Caco-2 (cell line): ENCODE results near the gene PLEKHA8. TPM values are rescaled to one million over a fixed set of nuclear protein-coding genes. Genes with fewer than 3 reads are reported as not detected.

ENCODE experiments used
- BruUV-seq: library from RNA; stranded (reverse); fragments of 400-500 nt; replicated peaks from 2 replicates; lab custom pipeline; 2021; lab: Mats Ljungman, UMichigan
- CTCF ChIA-PET: fragments of 300-600 bp; sonication (Branson Sonifier 250); formaldehyde crosslinking; loops from one replicate; lab custom pipeline; 2022; ENCODE audit warnings: antibody characterized with exemption; lab: Charles Lee
- POLR2A ChIA-PET: fragments of 300-600 bp; sonication (Branson Sonifier 250); formaldehyde crosslinking; loops from one replicate; lab custom pipeline; 2022; ENCODE audit warnings: antibody characterized with exemption; lab: Charles Lee
- DNase-seq, 2 experiments: peaks; one replicate each; pipeline versions ENCODE4 v3.0.0 to v3.0.0-alpha.2; 2020 to 2022
- H3K27me3 ChIP-seq: replicated peaks from 2 replicates; pipeline ENCODE4 v1.6.0; 2011; ENCODE audit warnings: low read length; ENCODE audit not compliant: control insufficient read depth, insufficient read depth
- H3K36me3 ChIP-seq: 2 replicates; pipeline ENCODE4 v1.5.1; 2011; ENCODE audit warnings: low read length; ENCODE audit not compliant: control insufficient read depth, insufficient read depth
- H3K4me1 ChIP-seq: fragments of 250-450 bp; sonication (Bioruptor Pico); 2 replicates; pipeline ENCODE4 v1.5.1; 2020; ENCODE audit warnings: mild to moderate bottlenecking
- H3K4me3 ChIP-seq: 2 replicates; pipeline ENCODE4 v1.5.1; 2011; ENCODE audit warnings: low read depth, mild to moderate bottlenecking, control low read depth, low read length
- H3K9me3 ChIP-seq: fragments of 250-450 bp; sonication (Bioruptor Pico); 2 replicates; pipeline ENCODE4 v1.5.1; 2020; ENCODE audit warnings: mild to moderate bottlenecking, moderate library complexity
- H3K27ac Mint-ChIP-seq: one replicate; pipeline ENCODE4 v1.8.0; 2022; ENCODE audit warnings: mixed read lengths; ENCODE audit not compliant: unreplicated experiment
- H3K27me3 Mint-ChIP-seq: one replicate; pipeline ENCODE4 v1.8.0; 2022; ENCODE audit warnings: mixed read lengths; ENCODE audit not compliant: insufficient read depth, unreplicated experiment
- H3K36me3 Mint-ChIP-seq: one replicate; pipeline ENCODE4 v1.8.0; 2022; ENCODE audit warnings: mild to moderate bottlenecking, mixed read lengths; ENCODE audit not compliant: insufficient read depth, unreplicated experiment
- H3K4me1 Mint-ChIP-seq: one replicate; pipeline ENCODE4 v1.8.0; 2022; ENCODE audit warnings: low read depth, mixed read lengths; ENCODE audit not compliant: unreplicated experiment
- H3K4me3 Mint-ChIP-seq: one replicate; pipeline ENCODE4 v1.8.0; 2022; ENCODE audit warnings: mild to moderate bottlenecking, moderate library complexity, mixed read lengths; ENCODE audit not compliant: unreplicated experiment
- H3K9me3 Mint-ChIP-seq: one replicate; pipeline ENCODE4 v1.8.0; 2022; ENCODE audit warnings: mixed read lengths; ENCODE audit not compliant: unreplicated experiment
- intact Hi-C: fragments of 100-400 bp; cut with micrococcal nuclease; formaldehyde crosslinking; loops from one replicate; pipeline ENCODE4 v1.10.0; 2022; ENCODE audit not compliant: unreplicated experiment
- total RNA-seq: library from RNA; stranded (reverse); gene quantifications from 2 replicates; pipeline ENCODE4 v1.2.3, GENCODE V29; 2022
- TF ChIP-seq, protein P1 (sequence below), 2 experiments: fragments of 200-600 bp in 1 of 2; IDR thresholded peaks; 1 replicate in 1 of 2; 2 replicates in 1 of 2; pipeline versions ENCODE4 v1.5.1 to v1.8.0; 2011 to 2022; ENCODE audit warnings: antibody characterized with exemption in 1 of 2, control low read depth in 1 of 2, inconsistent platforms in 1 of 2, low read depth in 1 of 2, low read length in 1 of 2, mild to moderate bottlenecking in 1 of 2, moderate library complexity in 1 of 2; ENCODE audit not compliant: insufficient read depth in 1 of 2, severe bottlenecking in 1 of 2, unreplicated experiment in 1 of 2

The PLEKHA8 gene
- total RNA-seq, 1 experiment from 2014 or later = 32.5 TPM

DNA sequence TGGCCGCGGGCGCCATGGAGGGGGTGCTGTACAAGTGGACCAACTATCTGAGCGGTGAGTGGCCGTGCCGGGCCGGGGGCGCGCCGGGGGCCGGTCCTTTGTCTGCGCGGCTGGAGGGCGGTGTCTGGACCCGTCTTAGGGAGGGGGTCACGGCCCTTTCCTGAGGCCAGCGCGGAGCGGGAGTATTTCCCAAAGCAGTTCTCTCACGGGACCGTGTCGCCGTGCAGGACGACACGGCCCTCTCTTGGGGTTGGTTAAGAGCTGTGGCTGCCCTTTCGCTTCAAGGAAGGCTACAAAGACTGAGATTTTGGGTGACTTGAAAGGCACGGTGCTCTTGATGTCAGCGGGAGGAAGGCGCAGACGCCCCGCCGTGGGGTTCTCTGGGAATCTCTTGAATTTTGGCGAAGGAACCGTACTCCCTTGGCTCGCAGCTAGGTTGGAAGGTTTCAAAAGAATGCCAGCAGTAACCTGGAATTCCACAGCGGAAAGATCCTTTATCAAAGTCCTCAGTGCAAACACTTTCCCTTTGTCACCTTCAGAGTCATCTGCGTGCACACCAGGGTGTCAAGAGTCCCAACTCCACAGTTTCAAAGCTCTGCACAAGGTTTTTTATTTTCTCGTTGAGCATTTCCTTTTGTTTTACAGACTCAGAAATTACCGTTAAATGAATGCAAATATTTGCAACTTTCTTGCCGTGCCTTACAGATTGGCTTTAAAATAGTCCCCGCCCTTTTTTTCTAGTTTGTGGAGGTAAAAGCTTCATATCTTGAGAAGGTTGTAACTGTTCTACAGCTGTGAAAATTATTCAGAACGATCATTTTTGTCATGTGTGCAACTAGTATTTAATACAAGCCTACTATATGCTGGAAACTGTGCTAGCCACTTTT is 780 bp downstream of the PLEKHA8 start:
- peak in 1 of 2 experiments; percentile 72 for DNase-seq
- Mint-ChIP-seq H3K27me3 (no peaks in the 10 kb centered on the region), H3K4me1 (peaks cover 15% of the 10 kb centered on the region), H3K36me3 (peaks cover 17% of the 10 kb centered on the region), H3K27ac (peak overlapping the region; percentile 92), H3K9me3 (no peaks in the 10 kb centered on the region), H3K4me3 (no peak overlapping the region)
- no TSS peak for BruUV-seq
- peaks cover 8% of the 10 kb centered on the region for H3K4me1 ChIP-seq
- ChIA-PET POLR2A (interaction anchor here (1.2 kb wide), 1 partner anchor 41 kb away, joined by 4 read pairs; no protein-coding TSS in a partner anchor), CTCF (interaction anchor here (3.3 kb wide), 1 partner anchor 33 kb away, joined by 15 read pairs; no protein-coding TSS in a partner anchor)
- H3K27me3 ChIP-seq = no peaks in the 10 kb centered on the region
- no peaks in the 10 kb centered on the region for H3K36me3 ChIP-seq
- no peaks in the 10 kb centered on the region for H3K9me3 ChIP-seq
- TF ChIP-seq, protein P1, sequence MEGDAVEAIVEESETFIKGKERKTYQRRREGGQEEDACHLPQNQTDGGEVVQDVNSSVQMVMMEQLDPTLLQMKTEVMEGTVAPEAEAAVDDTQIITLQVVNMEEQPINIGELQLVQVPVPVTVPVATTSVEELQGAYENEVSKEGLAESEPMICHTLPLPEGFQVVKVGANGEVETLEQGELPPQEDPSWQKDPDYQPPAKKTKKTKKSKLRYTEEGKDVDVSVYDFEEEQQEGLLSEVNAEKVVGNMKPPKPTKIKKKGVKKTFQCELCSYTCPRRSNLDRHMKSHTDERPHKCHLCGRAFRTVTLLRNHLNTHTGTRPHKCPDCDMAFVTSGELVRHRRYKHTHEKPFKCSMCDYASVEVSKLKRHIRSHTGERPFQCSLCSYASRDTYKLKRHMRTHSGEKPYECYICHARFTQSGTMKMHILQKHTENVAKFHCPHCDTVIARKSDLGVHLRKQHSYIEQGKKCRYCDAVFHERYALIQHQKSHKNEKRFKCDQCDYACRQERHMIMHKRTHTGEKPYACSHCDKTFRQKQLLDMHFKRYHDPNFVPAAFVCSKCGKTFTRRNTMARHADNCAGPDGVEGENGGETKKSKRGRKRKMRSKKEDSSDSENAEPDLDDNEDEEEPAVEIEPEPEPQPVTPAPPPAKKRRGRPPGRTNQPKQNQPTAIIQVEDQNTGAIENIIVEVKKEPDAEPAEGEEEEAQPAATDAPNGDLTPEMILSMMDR (IDR thresholded peaks at IDR 0.05; ENCODE audit: insufficient read depth in 1 of 2, low read depth in 1 of 2, low read length in 1 of 2, severe bottlenecking in 1 of 2, unreplicated experiment in 1 of 2) = no peak
- intact Hi-C loops = no loop called here
- H3K4me3 ChIP-seq = peak overlapping the region; percentile 89

DNA sequence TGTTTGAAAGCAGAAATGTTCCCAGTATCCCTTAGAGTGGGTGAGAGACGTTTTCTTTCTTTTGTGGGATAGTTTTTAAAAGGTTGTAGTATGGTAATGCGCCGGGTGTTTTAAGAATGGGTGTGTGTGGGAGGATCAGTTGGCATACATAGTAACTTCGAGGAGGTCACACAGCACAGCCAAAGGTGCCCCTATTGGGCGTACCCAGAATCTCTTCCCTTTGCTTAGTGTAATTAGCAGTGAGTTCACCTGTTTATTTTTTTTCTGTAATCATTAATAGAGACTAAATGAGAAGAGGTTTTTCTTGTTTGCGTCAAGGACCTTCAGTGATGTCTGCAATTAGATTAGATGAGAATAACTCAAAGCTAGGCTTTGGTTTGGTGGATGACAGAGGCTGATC is 1.5 kb downstream of the PLEKHA8 start:
- BruUV-seq = TSS peak; percentile 41
- no peaks in the 10 kb centered on the region for H3K27me3 ChIP-seq
- POLR2A ChIA-PET = interaction anchor here (1.2 kb wide), 1 partner anchor 42 kb away, joined by 4 read pairs; no protein-coding TSS in a partner anchor
- peaks cover 24% of the 10 kb centered on the region for H3K36me3 Mint-ChIP-seq
- H3K4me1 ChIP-seq = peaks cover 8% of the 10 kb centered on the region
- no peak overlapping the region for H3K27ac Mint-ChIP-seq
- peak overlapping the region; percentile 89 for H3K4me3 ChIP-seq
- CTCF ChIA-PET = interaction anchor here (3.3 kb wide), 1 partner anchor 33 kb away, joined by 15 read pairs; no protein-coding TSS in a partner anchor
- H3K4me3 Mint-ChIP-seq = no peak overlapping the region
- no peaks in the 10 kb centered on the region for H3K9me3 ChIP-seq
- H3K36me3 ChIP-seq = no peaks in the 10 kb centered on the region
- no peaks in the 10 kb centered on the region for H3K27me3 Mint-ChIP-seq
- no peaks in the 10 kb centered on the region for H3K9me3 Mint-ChIP-seq
- no peak for DNase-seq
- intact Hi-C loops = no loop called here
- TF ChIP-seq, protein P1 (IDR thresholded peaks at IDR 0.05; ENCODE audit: insufficient read depth in 1 of 2, low read depth in 1 of 2, low read length in 1 of 2, severe bottlenecking in 1 of 2, unreplicated experiment in 1 of 2) = no peak
- H3K4me1 Mint-ChIP-seq = peaks cover 15% of the 10 kb centered on the region

DNA sequence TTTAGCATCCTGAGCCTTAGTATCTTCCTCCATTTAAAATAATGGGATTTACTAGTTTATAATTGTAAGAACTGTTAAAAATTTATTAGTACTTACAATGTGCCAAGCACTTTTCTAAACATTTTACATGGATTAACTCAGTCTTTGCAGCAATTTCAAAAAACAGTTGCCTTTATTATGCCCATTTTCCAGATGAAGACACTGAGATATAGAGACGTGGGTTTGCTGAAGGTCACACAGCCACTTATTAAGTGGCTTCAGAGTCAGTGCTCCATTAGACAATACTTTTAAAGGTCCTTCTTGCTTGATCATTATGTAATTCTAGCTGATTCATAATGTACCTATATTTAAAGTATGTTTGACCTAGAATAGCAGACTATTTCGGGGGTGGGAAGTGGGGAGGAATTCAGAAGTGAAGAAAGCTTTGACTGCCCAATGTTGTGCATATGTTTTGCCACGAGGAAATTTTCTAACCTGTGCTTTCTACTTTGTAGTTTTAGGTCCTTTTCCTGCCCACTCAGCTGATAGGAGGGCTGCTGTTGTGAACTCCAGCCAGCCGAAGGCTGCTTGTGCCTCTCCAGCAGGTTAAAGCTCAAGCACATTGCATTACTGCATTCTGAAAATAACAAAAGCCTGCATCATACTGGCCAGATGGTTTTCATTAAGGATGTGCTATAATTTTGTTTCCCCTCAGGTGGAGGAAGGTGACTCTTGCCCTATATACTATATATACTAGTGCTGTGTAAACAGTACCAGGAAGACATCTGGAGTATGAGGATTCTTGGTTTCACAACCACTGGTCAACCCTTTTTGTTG is 4.3 kb downstream of the PLEKHA8 start:
- TF ChIP-seq, protein P1 (IDR thresholded peaks at IDR 0.05; ENCODE audit: insufficient read depth in 1 of 2, low read depth in 1 of 2, low read length in 1 of 2, severe bottlenecking in 1 of 2, unreplicated experiment in 1 of 2) = no peak
- Mint-ChIP-seq H3K27me3 (no peaks in the 10 kb centered on the region), H3K27ac (no peak overlapping the region), H3K36me3 (peaks cover 19% of the 10 kb centered on the region), H3K4me3 (no peak overlapping the region), H3K4me1 (peaks cover 4% of the 10 kb centered on the region), H3K9me3 (no peaks in the 10 kb centered on the region)
- no TSS peak for BruUV-seq
- no peak for DNase-seq
- ChIA-PET CTCF (no interaction called here), POLR2A (no interaction called here)
- Histone ChIP-seq H3K27me3 (no peaks in the 10 kb centered on the region), H3K9me3 (no peaks in the 10 kb centered on the region), H3K36me3 (no peaks in the 10 kb centered on the region), H3K4me1 (no peaks in the 10 kb centered on the region; the same call in 1 of the 2 replicates), H3K4me3 (no peak overlapping the region)
- intact Hi-C loops = no loop called here
